GM12878 (cell line): Measurements from ENCODE around the gene ARSA. TPM values are rescaled to one million over a fixed set of nuclear protein-coding genes. Genes with fewer than 3 reads are reported as not detected.

Experiments
- ATAC-seq: fragments of 200-7000 bp; cut with Tn5 transposase; 3 replicates; pipeline ENCODE4 v1.9.1; 2020; ENCODE audit warnings: mild to moderate bottlenecking, moderate library complexity
- BruUV-seq: library from RNA; stranded (reverse); fragments of 400-500 nt; replicated peaks from 2 replicates; lab custom pipeline; 2021; lab: Mats Ljungman, UMichigan
- CTCF ChIA-PET: fragments of 300-600 bp; sonication (Branson Sonifier 250); formaldehyde crosslinking; extraction: SDS; loops from one replicate; lab custom pipeline; 2021; ENCODE audit warnings: inconsistent platforms; lab: Yijun Ruan, JAX
- POLR2A ChIA-PET: fragments of 350-600 bp; formaldehyde crosslinking; extraction: SDS; loops from one replicate; lab custom pipeline; 2021; ENCODE audit warnings: inconsistent platforms; lab: Charles Lee
- RAD21 ChIA-PET: fragments of 300-600 bp; sonication (Branson Sonifier 250); formaldehyde crosslinking; loops from one replicate; lab custom pipeline; 2023; ENCODE audit warnings: antibody characterized with exemption; ENCODE audit not compliant: unreplicated experiment; lab: Charles Lee
- SMC1A ChIA-PET: fragments of 300-600 bp; sonication (Branson Sonifier 250); formaldehyde crosslinking; loops from one replicate; lab custom pipeline; 2023; ENCODE audit not compliant: unreplicated experiment, uncharacterized antibody; lab: Charles Lee
- DNase-seq: peaks from one replicate; pipeline ENCODE4 v3.0.0-alpha.2; 2011; ENCODE audit warnings: low read depth, low spot score
- FAIRE-seq: peaks from 3 replicates; lab custom pipeline; 2011; peaks lifted over from hg19 to GRCh38; lab: Jason Lieb, UNC
- H2AFZ ChIP-seq: 2 replicates; pipeline ENCODE4 v1.6.0; 2011; ENCODE audit warnings: low read depth, low read length, control low read depth; ENCODE audit not compliant: control insufficient read depth
- H3K27ac ChIP-seq: 2 replicates; pipeline ENCODE4 v1.5.1; 2011; ENCODE audit warnings: control low read depth; ENCODE audit not compliant: control insufficient read depth, insufficient read depth
- H3K27me3 ChIP-seq, 2 experiments: replicated peaks in 1 of 2; 2 replicates each; pipeline versions ENCODE4 v1.6.0 to v1.6.1; 2011; ENCODE audit warnings: low read length in 1 of 2; ENCODE audit not compliant: control insufficient read depth in 2 of 2, insufficient read depth in 2 of 2
- H3K36me3 ChIP-seq, 2 experiments: 2 replicates each; pipeline ENCODE4 v1.5.1; 2011; ENCODE audit warnings: low read length in 1 of 2; ENCODE audit not compliant: control insufficient read depth in 2 of 2, insufficient read depth in 2 of 2
- H3K4me1 ChIP-seq: 2 replicates; pipeline ENCODE4 v1.6.1; 2011; ENCODE audit warnings: mild to moderate bottlenecking, low read length, moderate library complexity, mixed read lengths; ENCODE audit not compliant: control insufficient read depth, insufficient read depth
- H3K4me2 ChIP-seq: 2 replicates; pipeline ENCODE4 v1.6.0; 2011; ENCODE audit warnings: control low read depth; ENCODE audit not compliant: control insufficient read depth, insufficient read depth
- H3K4me3 ChIP-seq: fragments of 200-600 bp; sonication (generic); 2 replicates; pipeline ENCODE4 v1.5.1; 2016
- H3K79me2 ChIP-seq: 2 replicates; pipeline ENCODE4 v1.6.0; 2011; ENCODE audit warnings: low read length; ENCODE audit not compliant: control insufficient read depth, insufficient read depth
- H3K9ac ChIP-seq: 2 replicates; pipeline ENCODE4 v1.8.0; 2011; ENCODE audit warnings: low read length, control low read depth, mixed read lengths; ENCODE audit not compliant: control insufficient read depth, insufficient read depth
- H3K9me3 ChIP-seq: replicated peaks from 3 replicates; pipeline ENCODE4 v1.5.1; 2011; ENCODE audit warnings: mild to moderate bottlenecking, low read length; ENCODE audit not compliant: control insufficient read depth, insufficient read depth
- H4K20me1 ChIP-seq: 2 replicates; pipeline ENCODE4 v1.6.0; 2011; ENCODE audit not compliant: control insufficient read depth, insufficient read depth
- EZH2 ChIP-seq: IDR thresholded peaks from 2 replicates; pipeline ENCODE4 v1.6.1; 2012; ENCODE audit warnings: low read depth, mild to moderate bottlenecking, control low read depth, inconsistent platforms, low read length, borderline replicate concordance; ENCODE audit not compliant: control insufficient read depth
- HSF1 ChIP-seq: fragments of 150-350 bp; IDR thresholded peaks from 2 replicates; pipeline ENCODE4 v1.6.1; 2014; ENCODE audit warnings: mild to moderate bottlenecking, low read depth, low read length
- JUNB ChIP-seq: IDR thresholded peaks from 2 replicates; pipeline ENCODE4 v1.6.1; 2016; ENCODE audit warnings: antibody characterized with exemption, mild to moderate bottlenecking
- SKIL ChIP-seq: fragments of 450-650 bp; IDR thresholded peaks from 2 replicates; pipeline ENCODE4 v1.6.1; 2017; ENCODE audit warnings: mild to moderate bottlenecking, low read depth, inconsistent platforms; ENCODE audit not compliant: poor library complexity, severe bottlenecking
- ZNF207 ChIP-seq: fragments of 450-650 bp; IDR thresholded peaks from 2 replicates; pipeline ENCODE4 v1.6.1; 2014; ENCODE audit warnings: antibody characterized with exemption, mild to moderate bottlenecking, borderline replicate concordance
- WGBS: methylation state at CpG from one replicate; pipeline ENCODE4 v1.1.6; 2016; ENCODE audit warnings: low lambda C conversion rate; ENCODE audit not compliant: insufficient replicate concordance, insufficient coverage; ENCODE audit errors: missing lambda C conversion rate; 5-methylcytosine and 5-hydroxymethylcytosine counted together
- in situ Hi-C: fragments of 300-500 bp; cut with MboI; formaldehyde crosslinking; loops from 9 replicates; pipeline ENCODE4 v1.14.3; 2018; ENCODE audit warnings: mixed read lengths
- intact Hi-C: fragments of 100-400 bp; cut with micrococcal nuclease; formaldehyde crosslinking; loops from one replicate; pipeline ENCODE4 v1.14.2; 2022; ENCODE audit not compliant: unreplicated experiment
- polyA plus RNA-seq, 11 experiments: library from polyadenylated mRNA; depleted of rRNA in 4 of 11; unstranded in 6 of 11; stranded (reverse) in 5 of 11; fragments of >200 nt; fragmentation: Nextera tagmentation in 4 of 11; fragmentation: Illumina TruSeq in 1 of 11; extraction: Ambion mirVana in 4 of 11; extraction: Trizol in 1 of 11; gene quantifications; 1 replicate in 1 of 11; 2 replicates in 10 of 11; pipeline versions ENCODE4 v1.2.1 to v1.2.3, GENCODE V29; 2011 to 2016; ENCODE audit warnings: inconsistent platforms in 2 of 11, missing spikeins in 2 of 11, low read depth in 1 of 11
- total RNA-seq, 4 experiments: library from RNA; depleted of rRNA in 3 of 4; stranded (reverse); fragments of >200 nt in 3 of 4; fragmentation: Illumina TruSeq in 1 of 4; extraction: Trizol in 1 of 4; gene quantifications; 2 replicates each; pipeline versions ENCODE4 v1.2.1 to v1.2.3, GENCODE V29; 2013 to 2021

Gene ARSA
- total and polyA plus RNA-seq, 10 of the 15 experiments (the other 5 are each of a cell fraction or from before 2014, with no cell fraction given), result 0.39 to 26.3 (median 9.8) TPM

GRCh38 chr22:50665212-50665611 is 37.3 kb upstream of the ARSA start:
- Histone ChIP-seq H3K27me3 (no peaks in the 10 kb centered on the region; a peak in 1 of 4 replicates), H4K20me1 (no peaks in the 10 kb centered on the region), H3K4me2 (no peak overlapping the region), H3K9me3 (no peaks in the 10 kb centered on the region), H3K9ac (no peak overlapping the region), H3K36me3 (no peaks in the 10 kb centered on the region), H3K4me3 (no peak overlapping the region), H3K27ac (no peak overlapping the region), H2AFZ (no peak overlapping the region), H3K79me2 (no peaks in the 10 kb centered on the region), H3K4me1 (no peaks in the 10 kb centered on the region; the same call in 1 of the 2 replicates)
- DNase-seq (no peak), FAIRE-seq (no peak), ATAC-seq (no peak)
- WGBS, result 52% methylated on average over 12 of the region's 12 CpGs
- ChIA-PET RAD21 (no interaction called here), SMC1A (interaction anchor here (1.6 kb wide), 1 partner anchor 18 kb away, joined by 5 read pairs; no protein-coding TSS in a partner anchor), POLR2A (no interaction called here), CTCF (no interaction called here)
- intact Hi-C loops (no loop called here), in situ Hi-C loops (no loop called here)
- no TSS peak for BruUV-seq
- TF ChIP-seq JUNB (no peak), EZH2 (no peak), SKIL (no peak), ZNF207 (no peak), HSF1 (no peak)
